ENCODE data around the gene C1D.

- TF ChIP-seq, protein P1, sequence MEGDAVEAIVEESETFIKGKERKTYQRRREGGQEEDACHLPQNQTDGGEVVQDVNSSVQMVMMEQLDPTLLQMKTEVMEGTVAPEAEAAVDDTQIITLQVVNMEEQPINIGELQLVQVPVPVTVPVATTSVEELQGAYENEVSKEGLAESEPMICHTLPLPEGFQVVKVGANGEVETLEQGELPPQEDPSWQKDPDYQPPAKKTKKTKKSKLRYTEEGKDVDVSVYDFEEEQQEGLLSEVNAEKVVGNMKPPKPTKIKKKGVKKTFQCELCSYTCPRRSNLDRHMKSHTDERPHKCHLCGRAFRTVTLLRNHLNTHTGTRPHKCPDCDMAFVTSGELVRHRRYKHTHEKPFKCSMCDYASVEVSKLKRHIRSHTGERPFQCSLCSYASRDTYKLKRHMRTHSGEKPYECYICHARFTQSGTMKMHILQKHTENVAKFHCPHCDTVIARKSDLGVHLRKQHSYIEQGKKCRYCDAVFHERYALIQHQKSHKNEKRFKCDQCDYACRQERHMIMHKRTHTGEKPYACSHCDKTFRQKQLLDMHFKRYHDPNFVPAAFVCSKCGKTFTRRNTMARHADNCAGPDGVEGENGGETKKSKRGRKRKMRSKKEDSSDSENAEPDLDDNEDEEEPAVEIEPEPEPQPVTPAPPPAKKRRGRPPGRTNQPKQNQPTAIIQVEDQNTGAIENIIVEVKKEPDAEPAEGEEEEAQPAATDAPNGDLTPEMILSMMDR (IDR thresholded peaks at IDR 0.05) = no peak
- no peak for TF ChIP-seq EZH2 (IDR thresholded peaks at IDR 0.05)
Measured at GRCh38 chr2:68046642-68047240, 16.1 kb downstream of the C1D start.

All from neural progenitor cell (in vitro differentiated cells).